Measurements from ENCODE around the gene CRYGN.

DNA sequence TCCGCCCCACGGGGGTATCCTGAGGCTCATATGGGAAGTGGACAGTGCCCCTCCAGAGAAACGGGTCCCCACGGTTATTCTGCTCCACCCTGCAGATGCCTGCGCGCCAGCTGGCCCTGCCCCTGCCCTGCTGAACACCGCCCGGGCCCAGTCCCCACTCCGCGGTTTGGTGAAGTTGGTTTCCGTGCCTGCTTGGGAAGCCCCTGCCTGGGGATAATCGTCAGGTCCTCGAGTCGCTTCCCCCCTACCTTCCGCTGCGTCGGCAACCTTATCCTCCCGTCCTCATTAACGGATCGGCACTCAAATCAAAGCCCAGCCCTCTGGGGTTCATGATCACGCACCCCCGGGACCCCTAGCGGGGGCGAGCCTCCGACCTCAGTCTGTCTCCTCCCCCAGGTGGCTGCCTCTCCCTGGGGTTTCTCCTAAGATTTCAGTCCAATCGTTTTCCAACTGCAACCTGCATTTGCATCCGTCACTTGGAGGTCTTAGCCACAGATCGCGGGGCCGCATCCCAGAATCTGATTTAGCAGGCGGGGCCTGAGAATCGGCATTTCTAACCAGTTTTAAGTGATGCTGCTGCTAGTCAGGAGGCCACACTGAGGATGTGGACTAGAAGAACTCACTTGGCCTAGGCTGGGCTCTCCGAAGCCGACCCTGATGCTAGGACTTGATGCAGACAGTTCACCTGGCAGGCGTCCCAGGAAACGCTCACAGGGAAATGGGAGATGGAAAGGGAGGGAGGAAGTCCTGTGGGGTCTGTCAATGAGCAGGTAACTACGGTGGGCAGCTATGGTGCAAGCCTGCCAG is 57.7 kb downstream of the CRYGN start:
- TF ChIP-seq CTCF (conservative IDR thresholded peaks at IDR 0.05 in 1 of 2, IDR thresholded peaks at IDR 0.05 in 1 of 2; ENCODE audit: extremely low read depth in 1 of 2, insufficient read depth in 1 of 2, low read depth in 1 of 2, low read length in 2 of 2) (no peak), EZH2 (IDR thresholded peaks at IDR 0.05; ENCODE audit: borderline replicate concordance, low read length) (no peak)
